CD4-positive, alpha-beta T cell treated with Interleukin-17A for 1 hour (primary cell): ENCODE results near the gene SCML1.

Experiments
- DNase-seq: peaks from one replicate; pipeline ENCODE4 v3.0.0-alpha.2; 2020

The SCML1 gene

GRCh38 chrX:17801431-17801830 is 64.1 kb downstream of the SCML1 start:
- no peak for DNase-seq

DNA sequence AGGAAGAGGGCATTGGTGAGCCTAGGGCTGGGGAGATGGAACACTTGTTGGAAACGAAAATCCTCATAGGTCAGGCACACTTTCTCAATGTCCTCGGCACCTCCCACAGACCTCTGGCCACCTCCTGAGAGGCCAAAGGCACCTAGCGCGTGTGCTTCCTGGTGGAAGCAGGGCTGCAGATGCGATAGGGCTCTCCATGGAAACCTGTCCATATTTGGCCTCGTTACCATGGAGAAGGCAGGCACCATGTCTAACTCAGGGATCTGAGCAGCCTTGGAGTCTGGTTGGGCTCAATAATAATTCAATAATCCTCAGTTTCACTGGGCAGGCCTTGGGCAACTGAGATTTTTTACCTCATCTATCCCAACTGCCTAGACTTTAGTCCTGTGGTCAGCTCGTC is 65.5 kb downstream of the SCML1 start:
- no peak for DNase-seq

DNA sequence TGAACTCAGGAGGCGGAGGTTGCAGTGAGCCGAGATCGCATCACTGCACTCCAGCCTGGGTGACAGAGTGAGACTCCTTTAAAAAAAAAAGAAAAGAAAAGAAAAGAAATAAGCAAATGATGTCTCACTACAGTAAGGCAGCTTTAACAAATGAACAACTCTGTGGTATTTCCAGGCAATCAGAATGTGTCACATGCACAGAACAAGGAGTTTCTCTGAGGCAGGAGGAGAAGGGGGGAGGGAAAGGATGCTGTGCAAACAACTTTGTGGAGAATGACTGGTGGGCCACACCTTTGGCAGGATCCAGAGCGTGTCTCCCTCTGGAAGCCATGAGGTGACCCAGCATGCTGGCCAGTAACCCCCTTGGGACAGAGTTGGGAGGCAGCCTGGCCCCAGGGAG is 66.2 kb downstream of the SCML1 start:
- no peak for DNase-seq
